Right atrium auricular region (tissue), 2 donors: ENCODE data around the gene SSC5D. TPM values are rescaled to one million over a fixed set of nuclear protein-coding genes. Genes with fewer than 3 reads are reported as not detected.

Experiments
- DNase-seq: peaks from one replicate; pipeline ENCODE4 v3.0.0-alpha.2; 2019; ENCODE audit warnings: low spot score
- H3K27ac ChIP-seq, 2 donors: fragments of 200-600 bp; sonication (generic); 1 replicate in 1 of 2; 2 replicates in 1 of 2; pipeline ENCODE4 v1.5.1; 2016 to 2019
- H3K27me3 ChIP-seq, 2 donors: fragments of 200-600 bp; sonication (generic); one replicate each; pipeline versions ENCODE4 v1.5.1 to v1.6.0; 2017 to 2019
- H3K36me3 ChIP-seq: fragments of 200-600 bp; sonication (generic); one replicate; pipeline ENCODE4 v1.5.1; 2016
- H3K4me1 ChIP-seq, 2 donors: fragments of 200-600 bp; sonication (generic); one replicate each; pipeline versions ENCODE4 v1.5.1 to v1.6.0; 2017 to 2019
- H3K4me3 ChIP-seq, 2 donors: fragments of 200-600 bp; sonication (generic); 1 replicate in 1 of 2; 2 replicates in 1 of 2; pipeline ENCODE4 v1.5.1; 2017 to 2019; ENCODE audit warnings: mild to moderate bottlenecking in 1 of 2, moderate library complexity in 1 of 2
- H3K9me3 ChIP-seq, 2 donors: fragments of 200-600 bp; sonication (generic); one replicate each; pipeline ENCODE4 v1.5.1; 2019
- total RNA-seq, 2 donors: library from RNA; depleted of rRNA; stranded (reverse); fragments of >200 nt; gene quantifications; one replicate each; pipeline ENCODE4 v1.1.0, GENCODE V29; 2016
- TF ChIP-seq, protein P1 (sequence below), 2 donors: fragments of 200-600 bp; sonication (generic); IDR thresholded peaks; one replicate each; pipeline ENCODE4 v1.5.1; 2019; ENCODE audit warnings: antibody characterized with exemption in 2 of 2

SSC5D gene
- total RNA-seq, 2 donors from 2014 or later: 3.3 to 6.7 TPM

GRCh38 chr19:55536951-55537740 is 48.9 kb downstream of the SSC5D start, which contains the start of gene SBK2:
SBK2 (minus strand) TSS chr19:55537133; CDS start chr19:55536294, 839 bp downstream.
- H3K9me3 ChIP-seq: no peaks in the 10 kb centered on the region
- H3K4me3 ChIP-seq: peak within 1 kb of the TSS; percentile 57 to 70
- no peaks in the 10 kb centered on the region for H3K36me3 ChIP-seq
- peak within 1 kb of the TSS; percentile 85 to 87 for H3K27ac ChIP-seq
- DNase-seq: no peak
- TF ChIP-seq, protein P1, sequence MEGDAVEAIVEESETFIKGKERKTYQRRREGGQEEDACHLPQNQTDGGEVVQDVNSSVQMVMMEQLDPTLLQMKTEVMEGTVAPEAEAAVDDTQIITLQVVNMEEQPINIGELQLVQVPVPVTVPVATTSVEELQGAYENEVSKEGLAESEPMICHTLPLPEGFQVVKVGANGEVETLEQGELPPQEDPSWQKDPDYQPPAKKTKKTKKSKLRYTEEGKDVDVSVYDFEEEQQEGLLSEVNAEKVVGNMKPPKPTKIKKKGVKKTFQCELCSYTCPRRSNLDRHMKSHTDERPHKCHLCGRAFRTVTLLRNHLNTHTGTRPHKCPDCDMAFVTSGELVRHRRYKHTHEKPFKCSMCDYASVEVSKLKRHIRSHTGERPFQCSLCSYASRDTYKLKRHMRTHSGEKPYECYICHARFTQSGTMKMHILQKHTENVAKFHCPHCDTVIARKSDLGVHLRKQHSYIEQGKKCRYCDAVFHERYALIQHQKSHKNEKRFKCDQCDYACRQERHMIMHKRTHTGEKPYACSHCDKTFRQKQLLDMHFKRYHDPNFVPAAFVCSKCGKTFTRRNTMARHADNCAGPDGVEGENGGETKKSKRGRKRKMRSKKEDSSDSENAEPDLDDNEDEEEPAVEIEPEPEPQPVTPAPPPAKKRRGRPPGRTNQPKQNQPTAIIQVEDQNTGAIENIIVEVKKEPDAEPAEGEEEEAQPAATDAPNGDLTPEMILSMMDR (IDR thresholded peaks at IDR 0.05): peak; percentile 17 to 63
- H3K27me3 ChIP-seq: no peaks in the 10 kb centered on the region
- H3K4me1 ChIP-seq: no peaks in the 10 kb centered on the region

DNA sequence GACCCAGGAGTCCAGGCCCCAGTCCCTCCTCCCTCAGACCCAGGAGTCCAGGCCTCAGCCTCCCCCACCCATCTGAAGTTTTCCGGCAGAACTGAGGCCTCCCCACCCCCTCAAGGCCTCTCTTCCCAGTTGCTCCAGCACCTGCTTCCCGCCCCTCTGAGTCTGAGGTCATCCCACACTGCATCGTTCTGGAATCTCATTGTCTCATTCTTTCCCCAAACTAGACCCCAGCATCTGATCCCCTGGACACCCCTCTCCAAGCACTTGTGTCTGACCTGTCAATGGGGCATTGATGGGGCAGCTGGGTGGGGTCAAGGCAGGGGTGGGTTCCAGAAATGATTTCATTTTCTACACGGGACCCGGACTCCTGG is 49.5 kb downstream of the SSC5D start:
- Histone ChIP-seq H3K9me3 (no peaks in the 10 kb centered on the region), H3K27ac (no peak overlapping the region), H3K4me1 (no peaks in the 10 kb centered on the region), H3K4me3 (no peak overlapping the region), H3K27me3 (no peaks in the 10 kb centered on the region), H3K36me3 (no peaks in the 10 kb centered on the region)
- DNase-seq: no peak
- TF ChIP-seq, protein P1 (IDR thresholded peaks at IDR 0.05): no peak

DNA sequence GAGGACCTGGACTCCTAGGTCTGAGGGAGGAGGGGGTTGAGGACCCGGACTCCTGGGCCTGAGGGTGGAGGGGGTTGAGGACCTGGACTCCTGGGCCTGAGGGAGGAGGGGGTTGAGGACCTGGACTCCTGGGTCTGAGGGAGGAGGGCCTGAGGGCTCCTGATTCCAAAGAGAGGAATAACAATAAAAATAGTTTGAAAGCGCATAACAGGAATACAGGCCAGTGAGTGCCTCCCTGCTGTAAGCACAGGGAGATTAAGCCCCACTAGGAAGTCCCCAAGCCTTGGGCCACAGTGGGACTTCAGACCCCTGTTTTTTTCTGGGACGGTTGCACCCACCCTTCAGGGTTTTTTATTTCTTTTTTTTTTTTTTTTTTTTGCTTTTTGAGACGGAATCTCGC is 49.9 kb downstream of the SSC5D start:
- no peaks in the 10 kb centered on the region for H3K4me1 ChIP-seq
- no peak overlapping the region for H3K4me3 ChIP-seq
- no peaks in the 10 kb centered on the region for H3K27me3 ChIP-seq
- no peaks in the 10 kb centered on the region for H3K9me3 ChIP-seq
- DNase-seq: no peak
- TF ChIP-seq, protein P1 (IDR thresholded peaks at IDR 0.05): no peak
- no peak overlapping the region for H3K27ac ChIP-seq
- no peaks in the 10 kb centered on the region for H3K36me3 ChIP-seq

DNA sequence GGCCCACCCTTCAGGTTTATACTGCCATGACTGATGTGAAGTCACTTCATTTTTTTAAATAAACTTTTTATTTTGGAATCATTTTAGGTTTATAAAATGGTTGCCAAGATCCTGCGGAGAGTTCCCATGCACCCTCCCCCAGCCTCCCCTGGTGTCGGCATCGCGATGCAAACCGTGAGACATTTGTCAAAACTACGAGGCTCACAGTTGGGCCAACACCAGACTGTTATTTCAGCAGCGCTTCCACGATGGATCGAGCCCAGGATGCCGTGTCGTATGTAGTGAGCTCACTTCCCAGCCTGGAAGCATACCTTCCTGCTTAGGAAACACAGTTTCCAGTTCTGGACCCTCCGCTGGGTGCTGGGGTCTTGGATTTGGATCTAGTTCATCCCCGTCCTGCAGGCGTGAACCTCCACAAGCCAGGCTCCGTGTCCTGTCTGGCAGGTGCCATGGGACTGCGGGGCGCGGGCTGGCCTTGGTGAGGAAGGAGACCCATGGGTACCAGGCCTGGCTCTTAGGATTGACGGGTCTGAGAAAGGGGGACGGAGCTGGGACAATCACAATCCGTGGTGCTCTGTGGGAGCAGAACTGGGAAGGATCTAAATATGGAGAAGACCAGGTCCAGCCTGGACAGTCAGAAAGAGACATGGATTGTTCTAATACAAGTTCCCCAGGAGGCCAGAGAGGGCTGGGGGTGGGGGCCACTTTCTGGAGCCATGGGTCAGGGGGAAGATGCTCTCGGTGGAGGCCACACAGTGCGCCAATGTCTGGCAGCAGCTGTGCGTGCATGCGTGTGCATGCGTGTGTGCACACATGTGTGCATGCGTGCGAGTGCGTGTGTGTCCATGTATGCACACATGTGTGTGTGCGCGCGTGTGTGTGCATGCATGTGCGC is 51.1 kb downstream of the SSC5D start:
- DNase-seq: no peak
- H3K36me3 ChIP-seq: no peaks in the 10 kb centered on the region
- TF ChIP-seq, protein P1 (IDR thresholded peaks at IDR 0.05): no peak
- no peaks in the 10 kb centered on the region for H3K27me3 ChIP-seq
- H3K4me3 ChIP-seq: no peak overlapping the region
- H3K4me1 ChIP-seq: no peaks in the 10 kb centered on the region
- no peaks in the 10 kb centered on the region for H3K9me3 ChIP-seq
- H3K27ac ChIP-seq: no peak overlapping the region

GRCh38 chr19:55540619-55541018 is 52.4 kb downstream of the SSC5D start:
- no peaks in the 10 kb centered on the region for H3K27me3 ChIP-seq
- DNase-seq: no peak
- no peak overlapping the region for H3K4me3 ChIP-seq
- H3K36me3 ChIP-seq: no peaks in the 10 kb centered on the region
- H3K9me3 ChIP-seq: no peaks in the 10 kb centered on the region
- TF ChIP-seq, protein P1 (IDR thresholded peaks at IDR 0.05): no peak
- peak overlapping the region; percentile 48 to 64 for H3K27ac ChIP-seq
- peaks cover 0 to 7% of the 10 kb centered on the region in 2 donors for H3K4me1 ChIP-seq
